Measurements from ENCODE around the gene PIGL. TPM values are rescaled to one million over a fixed set of nuclear protein-coding genes. Genes with fewer than 3 reads are reported as not detected.
"Not testable (repeated sequence)": the region's sequence is repeated elsewhere in the genome, so short reads cannot be mapped to it uniquely, and the experiment has no call there.

PIGL gene
- total RNA-seq, 1 donor from 2014 or later, result 29.5 TPM

- peaks cover 37% of the 10 kb centered on the region for H3K4me1 ChIP-seq
- H3K4me3 ChIP-seq; H3K9me3 ChIP-seq; H3K27me3 ChIP-seq; intact Hi-C loops (cut with DNase I); DNase-seq; H3K36me3 ChIP-seq; ATAC-seq; H3K27ac ChIP-seq: not testable (repeated sequence)
These were observed 12.2 kb upstream of the PIGL start for GRCh38 chr17:16204763-16205162.

DNA sequence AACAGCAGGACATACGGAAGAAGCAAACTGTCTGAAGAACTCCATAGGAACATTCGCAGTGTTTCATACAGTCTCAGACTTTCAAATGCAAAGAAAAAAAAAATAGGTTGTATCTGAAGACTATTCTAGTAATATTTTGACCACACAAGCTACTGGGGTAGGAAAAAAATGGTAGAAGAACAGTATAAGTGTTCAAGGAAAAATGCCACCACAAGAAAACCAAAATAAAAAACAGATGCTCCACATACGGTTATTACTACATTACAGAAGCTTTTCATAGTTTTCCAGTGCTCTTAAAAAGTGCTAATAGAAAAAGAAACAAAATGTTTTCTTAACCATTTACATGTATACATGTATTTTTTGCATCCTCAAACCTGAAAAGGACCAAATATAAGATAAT, 5.4 kb upstream of the PIGL start:
- no peak for DNase-seq
- no peaks in the 10 kb centered on the region for H3K36me3 ChIP-seq
- no peak for ATAC-seq
- H3K4me1 ChIP-seq, result peaks cover 30% of the 10 kb centered on the region
- H3K9me3 ChIP-seq, result no peaks in the 10 kb centered on the region
- TF ChIP-seq CTCF (IDR thresholded peaks at IDR 0.05), result no peak
- H3K4me3 ChIP-seq, result no peak overlapping the region
- intact Hi-C loops (cut with DNase I), result no loop called here
- no peaks in the 10 kb centered on the region for H3K27me3 ChIP-seq
- H3K27ac ChIP-seq, result no peak overlapping the region

GRCh38 chr17:16212793-16213192, 4.2 kb upstream of the PIGL start:
- Histone ChIP-seq H3K4me1 (peaks cover 32% of the 10 kb centered on the region), H3K4me3 (no peak overlapping the region)
- TF ChIP-seq CTCF (IDR thresholded peaks at IDR 0.05), result no peak

DNA sequence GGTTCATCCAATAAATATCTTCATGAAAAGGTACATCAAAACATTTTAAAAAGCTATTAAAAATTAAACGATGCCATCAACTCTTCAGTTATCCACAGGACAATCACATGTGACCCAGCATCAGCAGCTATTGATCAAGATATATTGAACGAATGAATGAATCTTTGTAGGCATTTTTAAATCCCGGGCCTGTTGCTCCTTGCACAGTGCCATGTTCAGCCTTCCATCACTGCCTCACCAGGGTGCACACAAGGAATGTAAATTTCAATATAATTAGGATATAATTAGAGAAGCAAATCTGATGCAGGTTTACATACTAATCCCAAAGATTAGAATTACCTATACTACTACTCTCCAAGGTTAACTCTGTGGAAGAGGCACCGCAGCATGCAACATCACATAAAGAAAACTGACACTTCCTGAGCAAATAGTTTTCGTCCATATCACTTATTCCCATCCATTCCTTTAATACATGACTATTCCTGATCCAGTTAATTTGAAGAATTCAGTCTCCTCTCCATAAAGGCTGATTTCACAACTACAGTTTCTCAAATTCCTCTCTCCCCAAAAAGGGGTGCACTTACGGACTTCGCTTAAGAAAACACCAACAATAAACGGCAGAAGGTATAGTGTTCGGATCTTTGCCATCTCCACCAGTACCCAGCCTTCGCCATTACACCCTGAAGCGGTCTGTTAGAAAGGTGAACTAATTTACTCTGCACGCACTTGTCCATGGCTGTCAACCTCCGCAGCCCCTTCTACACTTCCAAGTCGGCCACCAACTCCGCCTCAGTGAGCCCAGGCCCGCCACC, 2.6 kb upstream of the PIGL start:
- peak overlapping the region; percentile 84 for H3K4me3 ChIP-seq
- TF ChIP-seq CTCF (IDR thresholded peaks at IDR 0.05), result no peak
- peak overlapping the region; percentile 97 for H3K27ac ChIP-seq
- intact Hi-C loops (cut with DNase I), result no loop called here
- H3K27me3 ChIP-seq, result no peaks in the 10 kb centered on the region
- no peaks in the 10 kb centered on the region for H3K9me3 ChIP-seq
- no peak for ATAC-seq
- no peaks in the 10 kb centered on the region for H3K36me3 ChIP-seq
- no peak for DNase-seq
- H3K4me1 ChIP-seq, result peaks cover 42% of the 10 kb centered on the region

More at GRCh38 chr17:16212793-16213192, 4.2 kb upstream of the PIGL start:
- DNase-seq, result no peak
- Histone ChIP-seq H3K9me3 (no peaks in the 10 kb centered on the region), H3K36me3 (no peaks in the 10 kb centered on the region), H3K27me3 (no peaks in the 10 kb centered on the region), H3K27ac (no peak overlapping the region)
- ATAC-seq, result no peak
- intact Hi-C loops (cut with DNase I), result no loop called here

DNA sequence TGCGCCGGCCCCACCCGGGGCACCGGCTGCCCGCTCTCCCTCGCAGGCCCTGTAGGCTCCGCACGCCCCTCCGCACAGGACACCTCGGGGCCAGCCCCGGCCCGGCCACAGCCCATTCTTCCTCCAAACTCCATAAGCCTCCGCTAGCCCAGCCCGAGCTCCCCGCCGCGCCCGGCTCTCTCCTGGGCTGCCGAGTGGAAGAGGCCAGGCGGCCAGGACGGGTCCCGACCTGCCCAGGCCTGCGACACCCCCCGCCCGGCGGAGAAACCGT, 2.1 kb upstream of the PIGL start:
- Histone ChIP-seq H3K9me3 (no peaks in the 10 kb centered on the region), H3K27ac (peak overlapping the region; percentile 97), H3K4me1 (peaks cover 42% of the 10 kb centered on the region), H3K27me3 (no peaks in the 10 kb centered on the region), H3K4me3 (peak overlapping the region; percentile 84), H3K36me3 (no peaks in the 10 kb centered on the region)
- DNase-seq, result peak; percentile 86
- peak; percentile 69 for ATAC-seq
- intact Hi-C loops (cut with DNase I), result no loop called here
- no peak for TF ChIP-seq CTCF (IDR thresholded peaks at IDR 0.05)

- Histone ChIP-seq H3K4me1 (peaks cover 42% of the 10 kb centered on the region), H3K27me3 (no peaks in the 10 kb centered on the region), H3K9me3 (no peaks in the 10 kb centered on the region), H3K27ac (peak within 1 kb of the TSS; percentile 97), H3K4me3 (peak within 1 kb of the TSS; percentile 84), H3K36me3 (no peaks in the 10 kb centered on the region)
- TF ChIP-seq CTCF (IDR thresholded peaks at IDR 0.05), result peak; percentile 45
- ATAC-seq (peak; percentile 97), DNase-seq (peak; percentile 98)
- intact Hi-C loops (cut with DNase I), result no loop called here
These were observed 1.6 kb upstream of the PIGL start, which contains the start of gene NCOR1 for GRCh38 chr17:16215273-16215964. TSS of gene NCOR1 (minus strand) at chr17:16215534. CDS start at chr17:16194569, 20,965 bp downstream.
